IMR-90 (cell line): Measurements from ENCODE around the gene IYD. TPM values are rescaled to one million over a fixed set of nuclear protein-coding genes. Genes with fewer than 3 reads are reported as not detected.

Experiments used
- ATAC-seq: fragments of 200-7000 bp; cut with Tn5 transposase; 2 replicates; pipeline ENCODE4 v1.9.1; 2020; ENCODE audit warnings: low read depth, mild to moderate bottlenecking, moderate library complexity
- BruUV-seq: library from RNA; stranded (reverse); fragments of 400-500 nt; replicated peaks from 2 replicates; lab custom pipeline; 2021; lab: Mats Ljungman, UMichigan
- CTCF ChIA-PET: fragments of 300-600 bp; formaldehyde crosslinking; extraction: SDS; loops from one replicate; lab custom pipeline; 2021; ENCODE audit warnings: antibody characterized with exemption; lab: Yijun Ruan, JAX
- POLR2A ChIA-PET: fragments of 300-600 bp; sonication (Branson Sonifier 250); formaldehyde crosslinking; loops from one replicate; lab custom pipeline; 2022; ENCODE audit warnings: antibody characterized with exemption; ENCODE audit not compliant: unreplicated experiment; lab: Charles Lee
- DNase-seq: peaks from one replicate; pipeline ENCODE4 v3.0.0; 2013
- H2AFZ ChIP-seq: replicated peaks from 2 replicates; pipeline ENCODE3; 2013; ENCODE audit warnings: low read length, mild to moderate bottlenecking; ENCODE audit not compliant: poor library complexity
- H2AK5ac ChIP-seq: 2 replicates; pipeline ENCODE4 v1.6.1; 2013; ENCODE audit warnings: low read depth, low read length, inconsistent platforms
- H2AK9ac ChIP-seq: replicated peaks from 2 replicates; pipeline ENCODE3; 2013; ENCODE audit warnings: mild to moderate bottlenecking, low read depth, low read length, moderate library complexity; ENCODE audit not compliant: poor library complexity
- H2BK120ac ChIP-seq: 2 replicates; pipeline ENCODE4 v1.6.1; 2013; ENCODE audit warnings: low read depth, low read length, inconsistent platforms
- H2BK15ac ChIP-seq: 3 replicates; pipeline ENCODE4 v1.6.1; 2013; ENCODE audit warnings: low read depth, low read length, inconsistent platforms
- H2BK20ac ChIP-seq: 2 replicates; pipeline ENCODE4 v1.6.1; 2013; ENCODE audit warnings: low read depth, mild to moderate bottlenecking, inconsistent platforms, low read length, moderate library complexity
- H2BK5ac ChIP-seq: 2 replicates; pipeline ENCODE4 v1.6.1; 2013; ENCODE audit warnings: mild to moderate bottlenecking, low read depth, low read length, inconsistent platforms; ENCODE audit not compliant: poor library complexity, severe bottlenecking
- H3K14ac ChIP-seq: replicated peaks from 2 replicates; pipeline ENCODE4 v1.6.1; 2013; ENCODE audit warnings: low read depth, low read length, inconsistent platforms
- H3K18ac ChIP-seq: 2 replicates; pipeline ENCODE4 v1.6.1; 2013; ENCODE audit warnings: low read depth, low read length, control low read depth
- H3K23ac ChIP-seq: 2 replicates; pipeline ENCODE4 v1.6.1; 2013; ENCODE audit warnings: low read depth, low read length, inconsistent platforms
- H3K27ac ChIP-seq: 2 replicates; pipeline ENCODE4 v1.5.1; 2013; ENCODE audit warnings: mild to moderate bottlenecking, control low read depth, low read length; ENCODE audit not compliant: insufficient read depth
- H3K27me3 ChIP-seq: 2 replicates; pipeline ENCODE4 v1.6.1; 2013; ENCODE audit warnings: low read length; ENCODE audit not compliant: control insufficient read depth, insufficient read depth
- H3K36me3 ChIP-seq: 2 replicates; pipeline ENCODE4 v1.6.1; 2013; ENCODE audit warnings: low read length, mixed read lengths; ENCODE audit not compliant: control insufficient read depth, insufficient read depth
- H3K4ac ChIP-seq: 2 replicates; pipeline ENCODE4 v1.6.1; 2013; ENCODE audit warnings: low read depth, low read length, inconsistent platforms
- H3K4me1 ChIP-seq: 2 replicates; pipeline ENCODE4 v1.6.1; 2013; ENCODE audit warnings: low read length, mixed read lengths; ENCODE audit not compliant: control insufficient read depth, insufficient read depth
- H3K4me2 ChIP-seq: 2 replicates; pipeline ENCODE4 v1.6.1; 2013; ENCODE audit warnings: low read depth, mild to moderate bottlenecking, control low read depth, low read length, moderate library complexity
- H3K4me3 ChIP-seq: 2 replicates; pipeline ENCODE4 v1.5.1; 2013; ENCODE audit warnings: low read depth, mild to moderate bottlenecking, control low read depth, low read length, moderate library complexity; ENCODE audit not compliant: insufficient read depth
- H3K56ac ChIP-seq: 2 replicates; pipeline ENCODE4 v1.6.1; 2013; ENCODE audit warnings: low read length, inconsistent platforms; ENCODE audit not compliant: insufficient read depth; ENCODE audit errors: extremely low read depth
- H3K79me1 ChIP-seq, 2 experiments: 2 replicates each; pipeline ENCODE4 v1.6.1; 2013; ENCODE audit warnings: low read length in 2 of 2, inconsistent platforms in 1 of 2, low read depth in 1 of 2
- H3K9ac ChIP-seq: 2 replicates; pipeline ENCODE4 v1.6.1; 2013; ENCODE audit warnings: low read depth, low read length, control low read depth
- H3K9me1 ChIP-seq: 2 replicates; pipeline ENCODE4 v1.6.1; 2013; ENCODE audit warnings: low read length, inconsistent platforms; ENCODE audit not compliant: insufficient read depth
- H3K9me3 ChIP-seq: 2 replicates; pipeline ENCODE4 v1.6.1; 2013; ENCODE audit warnings: low read length; ENCODE audit not compliant: control insufficient read depth, insufficient read depth
- H4K20me1 ChIP-seq: 2 replicates; pipeline ENCODE4 v1.6.1; 2013; ENCODE audit warnings: low read length, inconsistent platforms; ENCODE audit not compliant: insufficient read depth
- H4K5ac ChIP-seq: 2 replicates; pipeline ENCODE4 v1.6.1; 2013; ENCODE audit warnings: mild to moderate bottlenecking, low read depth, low read length, control low read depth
- H4K8ac ChIP-seq, 2 experiments: 2 replicates each; pipeline ENCODE4 v1.6.1; 2013; ENCODE audit warnings: low read depth in 2 of 2, low read length in 2 of 2, control low read depth in 1 of 2, inconsistent platforms in 1 of 2
- H4K91ac ChIP-seq: 2 replicates; pipeline ENCODE4 v1.6.1; 2013; ENCODE audit warnings: low read depth, low read length, inconsistent platforms; ENCODE audit not compliant: insufficient read depth
- BHLHE40 ChIP-seq: fragments of 150-350 bp; IDR thresholded peaks from 2 replicates; pipeline ENCODE4 v1.6.1; 2016; ENCODE audit warnings: mild to moderate bottlenecking, low read depth, low read length
- CEBPB ChIP-seq: IDR thresholded peaks from 2 replicates; pipeline ENCODE4 v1.6.1; 2012; ENCODE audit warnings: low read depth, low read length, improper control_type of control experiment
- CHD1 ChIP-seq: IDR thresholded peaks from 2 replicates; pipeline ENCODE4 v1.6.1; 2012; ENCODE audit warnings: low read depth, low read length, improper control_type of control experiment
- CTCF ChIP-seq: conservative IDR thresholded peaks from 2 replicates; pipeline ENCODE4 v1.5.1; 2012; ENCODE audit warnings: mild to moderate bottlenecking, low read depth, low read length, improper control_type of control experiment
- FOS ChIP-seq: fragments of 150-350 bp; IDR thresholded peaks from 2 replicates; pipeline ENCODE4 v1.6.1; 2016; ENCODE audit warnings: low read depth, low read length
- MAFK ChIP-seq: IDR thresholded peaks from 2 replicates; pipeline ENCODE4 v1.6.1; 2012; ENCODE audit warnings: low read depth, low read length, improper control_type of control experiment
- MAZ ChIP-seq: IDR thresholded peaks from 2 replicates; pipeline ENCODE4 v1.6.1; 2012; ENCODE audit warnings: low read depth, mild to moderate bottlenecking, low read length, improper control_type of control experiment, moderate library complexity, borderline replicate concordance
- MXI1 ChIP-seq: IDR thresholded peaks from 2 replicates; pipeline ENCODE4 v1.6.1; 2012; ENCODE audit warnings: low read depth, mild to moderate bottlenecking, low read length, moderate library complexity, borderline replicate concordance
- NFE2L2 ChIP-seq: fragments of 150-350 bp; IDR thresholded peaks from 2 replicates; pipeline ENCODE4 v1.6.1; 2016; ENCODE audit warnings: low read depth, mild to moderate bottlenecking, low read length
- POLR2A ChIP-seq: IDR thresholded peaks from 2 replicates; pipeline ENCODE4 v1.6.1; 2012; ENCODE audit warnings: mild to moderate bottlenecking, low read depth, low read length
- RCOR1 ChIP-seq: IDR thresholded peaks from 2 replicates; pipeline ENCODE4 v1.6.1; 2012; ENCODE audit warnings: mild to moderate bottlenecking, low read length, improper control_type of control experiment; ENCODE audit not compliant: insufficient replicate concordance
- RFX5 ChIP-seq: IDR thresholded peaks from 2 replicates; pipeline ENCODE4 v1.8.0; 2012; ENCODE audit warnings: low read depth, mild to moderate bottlenecking, low read length, moderate library complexity
- SMC3 ChIP-seq: fragments of 150-350 bp; IDR thresholded peaks from 2 replicates; pipeline ENCODE4 v1.6.1; 2016; ENCODE audit warnings: low read depth, mild to moderate bottlenecking, antibody characterized with exemption, low read length, moderate library complexity
- WGBS, 2 experiments: methylation state at CpG; one replicate each; pipeline versions ENCODE4 v1.1.5 to v1.1.7; 2013; ENCODE audit warnings: missing lambda C conversion rate in 2 of 2; ENCODE audit not compliant: insufficient read length in 1 of 2; ENCODE audit errors: extremely low coverage in 2 of 2; 5-methylcytosine and 5-hydroxymethylcytosine counted together
- dilution Hi-C: fragments of 300-500 bp; cut with HindIII; formaldehyde crosslinking; loops from one replicate; pipeline ENCODE4 v1.14.3; 2018; ENCODE audit warnings: low sequenced_read_pairs; ENCODE audit not compliant: unreplicated experiment
- in situ Hi-C: fragments of 300-500 bp; cut with MboI; formaldehyde crosslinking; loops from 3 replicates; pipeline ENCODE4 v1.14.3; 2019; ENCODE audit warnings: low sequenced_read_pairs, inconsistent platforms, mixed read lengths
- intact Hi-C: fragments of 100-400 bp; cut with micrococcal nuclease; formaldehyde crosslinking; loops from 2 replicates; pipeline ENCODE4 v1.10.0; 2022
- polyA plus RNA-seq, 3 experiments: library from polyadenylated mRNA; depleted of rRNA; stranded (reverse); fragments of >200 nt; gene quantifications; 2 replicates each; pipeline ENCODE4 v1.2.3, GENCODE V29; 2012; ENCODE audit warnings: low replicate concordance in 1 of 3
- total RNA-seq: library from RNA; depleted of rRNA; stranded (reverse); fragments of >200 nt; gene quantifications from 2 replicates; pipeline ENCODE4 v1.2.3, GENCODE V29; 2012

The IYD gene
- total and polyA plus RNA-seq, 2 of the 4 experiments (the other 2 are of a cell fraction): not detected

- Histone ChIP-seq H4K20me1 (no peaks in the 10 kb centered on the region), H4K91ac (no peak overlapping the region), H4K8ac (no peak overlapping the region), H3K9me3 (no peaks in the 10 kb centered on the region), H3K36me3 (no peaks in the 10 kb centered on the region), H2BK20ac (no peak overlapping the region), H2BK15ac (no peak overlapping the region), H2AK9ac (no peak overlapping the region), H2BK120ac (no peak overlapping the region), H3K9ac (no peak overlapping the region), H3K14ac (no peak overlapping the region), H3K4me1 (no peaks in the 10 kb centered on the region; the same call in 1 of the 2 replicates), H2AK5ac (no peak overlapping the region), H3K18ac (no peak overlapping the region), H2BK5ac (no peak overlapping the region), H3K79me1 (no peaks in the 10 kb centered on the region), H3K56ac (no peak overlapping the region), H3K27me3 (no peaks in the 10 kb centered on the region; the same call in 1 of the 2 replicates), H3K27ac (no peak overlapping the region), H3K23ac (no peak overlapping the region), H4K5ac (no peak overlapping the region), H3K4ac (no peak overlapping the region), H3K9me1 (no peaks in the 10 kb centered on the region), H2AFZ (no peak overlapping the region), H3K4me2 (no peak overlapping the region), H3K4me3 (no peak overlapping the region)
- intact Hi-C loops: no loop called here
- ChIA-PET POLR2A (no interaction called here), CTCF (no interaction called here)
- ATAC-seq: no peak
- DNase-seq: no peak
- in situ Hi-C loops: no loop called here
- no CpG with 5 or more reads among the region's 4 CpGs for WGBS, 2 experiments
- TF ChIP-seq BHLHE40 (no peak), CEBPB (no peak), MAZ (no peak), POLR2A (no peak), FOS (no peak), CTCF (no peak), SMC3 (no peak), MXI1 (no peak), MAFK (no peak), NFE2L2 (no peak), RFX5 (no peak), CHD1 (no peak), RCOR1 (no peak)
- dilution Hi-C loops: no loop called here
- BruUV-seq: no TSS peak
These were observed 12.9 kb upstream of the IYD start for GRCh38 chr6:150355932-150356331.
